HG03457 (cell line): ENCODE data around the gene DENND1C.
A peak's percentile ranks its signal among the peaks of the same experiment; 100 is the strongest.

Experiments used
- ATAC-seq: cut with Tn5 transposase; IDR thresholded peaks from one replicate; pipeline ENCODE4 v1.9.1; 2021; ENCODE audit warnings: moderate number of reproducible peaks; ENCODE audit not compliant: unreplicated experiment

Gene DENND1C, protein sequence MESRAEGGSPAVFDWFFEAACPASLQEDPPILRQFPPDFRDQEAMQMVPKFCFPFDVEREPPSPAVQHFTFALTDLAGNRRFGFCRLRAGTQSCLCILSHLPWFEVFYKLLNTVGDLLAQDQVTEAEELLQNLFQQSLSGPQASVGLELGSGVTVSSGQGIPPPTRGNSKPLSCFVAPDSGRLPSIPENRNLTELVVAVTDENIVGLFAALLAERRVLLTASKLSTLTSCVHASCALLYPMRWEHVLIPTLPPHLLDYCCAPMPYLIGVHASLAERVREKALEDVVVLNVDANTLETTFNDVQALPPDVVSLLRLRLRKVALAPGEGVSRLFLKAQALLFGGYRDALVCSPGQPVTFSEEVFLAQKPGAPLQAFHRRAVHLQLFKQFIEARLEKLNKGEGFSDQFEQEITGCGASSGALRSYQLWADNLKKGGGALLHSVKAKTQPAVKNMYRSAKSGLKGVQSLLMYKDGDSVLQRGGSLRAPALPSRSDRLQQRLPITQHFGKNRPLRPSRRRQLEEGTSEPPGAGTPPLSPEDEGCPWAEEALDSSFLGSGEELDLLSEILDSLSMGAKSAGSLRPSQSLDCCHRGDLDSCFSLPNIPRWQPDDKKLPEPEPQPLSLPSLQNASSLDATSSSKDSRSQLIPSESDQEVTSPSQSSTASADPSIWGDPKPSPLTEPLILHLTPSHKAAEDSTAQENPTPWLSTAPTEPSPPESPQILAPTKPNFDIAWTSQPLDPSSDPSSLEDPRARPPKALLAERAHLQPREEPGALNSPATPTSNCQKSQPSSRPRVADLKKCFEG

GRCh38 chr19:6481541-6482342 is at the start of gene DENND1C:
Gene DENND1C, minus strand, starts transcription at chr19:6481787. Its CDS starts 92 bp downstream, at chr19:6481695.
- ATAC-seq: peak; percentile 49

DNA sequence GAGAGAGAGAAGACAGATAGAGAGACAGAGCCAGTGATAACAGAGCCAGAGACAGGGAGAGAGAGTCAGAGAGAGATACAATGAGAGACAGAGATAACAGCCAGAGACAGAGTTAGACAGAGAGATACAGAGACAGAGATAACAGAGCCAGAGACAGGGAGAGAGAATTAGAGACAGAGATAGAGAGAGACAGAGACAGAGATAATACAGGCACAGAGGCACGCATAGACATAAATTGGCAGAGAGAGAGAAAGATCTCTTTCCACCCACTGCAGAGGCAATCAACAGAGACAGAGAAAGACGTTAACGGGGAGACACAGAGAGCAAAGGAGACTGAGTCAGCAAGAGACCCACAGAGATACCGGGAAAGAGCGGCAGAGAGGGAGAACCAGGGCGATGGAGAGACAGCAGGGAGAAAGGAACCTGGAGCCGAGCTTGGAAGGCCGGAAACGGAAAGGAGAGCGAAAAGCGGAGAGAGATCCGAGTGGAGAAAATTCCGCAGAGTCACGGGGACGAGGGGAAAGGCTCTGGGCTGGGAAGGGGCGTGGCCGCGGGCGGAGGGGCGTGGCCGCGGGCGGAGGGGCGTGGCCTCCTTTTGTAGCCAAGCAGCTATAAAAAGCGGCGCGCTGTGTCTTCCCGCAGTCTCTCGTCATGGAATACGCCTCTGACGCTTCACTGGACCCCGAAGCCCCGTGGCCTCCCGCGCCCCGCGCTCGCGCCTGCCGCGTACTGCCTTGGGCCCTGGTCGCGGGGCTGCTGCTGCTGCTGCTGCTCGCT is 49.0 kb upstream of the DENND1C start, which contains the start of gene TNFSF9:
TNFSF9 (plus strand) TSS at position 641 of the 777 bp plus-strand sequence; CDS start at position 652, 11 bp downstream.
- no peak for ATAC-seq

GRCh38 chr19:6529937-6530385 is 48.4 kb upstream of the DENND1C start:
- no peak for ATAC-seq

DNA sequence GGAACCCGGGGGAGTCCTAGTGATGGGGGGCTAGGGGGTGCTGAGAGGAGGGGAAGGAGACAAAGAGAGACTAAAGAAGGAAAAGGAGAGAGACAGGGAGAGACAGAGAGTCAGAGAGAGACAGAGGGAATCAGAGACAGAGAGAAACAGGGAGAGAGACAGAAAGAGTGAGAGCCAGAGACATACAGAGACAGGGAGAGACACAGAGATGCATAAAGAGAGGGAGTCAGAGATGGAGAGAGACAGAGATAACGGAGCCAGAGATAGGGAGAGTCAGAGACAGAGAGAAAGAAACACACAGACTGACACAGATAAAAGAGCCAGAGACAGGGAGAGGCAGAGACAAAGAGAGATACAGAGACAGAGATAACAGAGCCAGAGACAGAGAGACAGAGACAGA is 47.8 kb upstream of the DENND1C start:
- no peak for ATAC-seq

GRCh38 chr19:6528544-6529121 is 47.0 kb upstream of the DENND1C start:
- ATAC-seq: no peak

- ATAC-seq: peak; percentile 37
These were observed 46.4 kb upstream of the DENND1C start for GRCh38 chr19:6527893-6528543.

GRCh38 chr19:6524311-6524710 is 42.7 kb upstream of the DENND1C start:
- ATAC-seq: no peak

GRCh38 chr19:6522712-6523111 is 41.1 kb upstream of the DENND1C start:
- ATAC-seq: no peak

- ATAC-seq: peak; percentile 37
These were observed 40.4 kb upstream of the DENND1C start for GRCh38 chr19:6521718-6522646.

DNA sequence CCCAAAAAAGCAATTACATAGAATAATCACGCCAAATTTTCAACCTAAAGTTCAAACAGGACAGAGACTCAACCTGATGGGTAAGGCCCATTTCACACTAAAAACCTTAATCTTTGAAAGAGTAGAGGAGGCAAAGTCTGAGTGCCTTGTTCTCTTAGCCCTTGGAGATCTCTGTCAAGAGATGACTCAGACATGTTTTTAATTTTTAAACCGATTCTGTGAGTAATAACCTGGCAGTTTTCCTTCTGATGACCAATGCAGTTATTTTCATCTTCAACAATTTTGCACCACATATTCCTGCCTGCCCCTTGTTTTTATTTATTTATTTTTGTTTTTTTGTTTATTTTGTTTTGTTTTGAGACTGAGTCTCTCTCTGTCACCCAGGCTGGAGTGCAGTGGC is 37.7 kb upstream of the DENND1C start:
- ATAC-seq: no peak

DNA sequence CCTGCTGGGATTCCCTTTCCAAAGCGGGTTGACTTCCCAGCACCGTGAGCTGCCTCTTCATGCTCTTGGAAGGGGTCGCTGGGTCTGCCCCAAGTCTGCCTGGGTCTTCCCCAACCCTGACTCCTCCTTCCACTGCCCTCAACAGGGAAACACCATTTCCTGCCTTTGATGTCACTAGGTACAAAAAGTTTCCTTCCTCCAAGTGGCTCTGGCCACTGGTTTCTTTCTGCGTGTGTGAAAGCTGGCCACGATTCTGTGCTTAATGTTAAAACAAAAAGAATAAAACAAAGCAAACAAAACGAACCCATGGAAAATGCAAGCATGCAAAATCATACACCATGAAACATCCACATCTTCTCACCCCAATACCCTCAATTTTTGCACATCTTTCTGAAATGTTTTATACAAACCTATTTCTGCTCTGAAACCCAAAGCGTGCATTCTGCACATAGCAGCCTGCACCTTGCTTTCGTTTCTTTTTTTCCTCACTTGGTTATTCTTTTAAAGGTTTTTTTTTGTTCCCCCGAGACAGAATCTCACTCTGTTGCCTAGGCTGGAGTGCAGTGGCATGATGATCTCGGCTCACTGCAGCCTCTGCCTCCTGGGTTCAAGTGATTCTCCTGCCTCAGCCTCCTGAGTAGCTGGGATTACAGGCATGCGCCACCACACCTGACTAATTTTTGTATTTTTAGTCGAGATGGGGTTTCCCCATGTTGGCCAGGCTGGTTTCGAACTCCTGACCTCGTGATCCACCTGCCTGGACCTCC is 36.7 kb upstream of the DENND1C start:
- no peak for ATAC-seq

DNA sequence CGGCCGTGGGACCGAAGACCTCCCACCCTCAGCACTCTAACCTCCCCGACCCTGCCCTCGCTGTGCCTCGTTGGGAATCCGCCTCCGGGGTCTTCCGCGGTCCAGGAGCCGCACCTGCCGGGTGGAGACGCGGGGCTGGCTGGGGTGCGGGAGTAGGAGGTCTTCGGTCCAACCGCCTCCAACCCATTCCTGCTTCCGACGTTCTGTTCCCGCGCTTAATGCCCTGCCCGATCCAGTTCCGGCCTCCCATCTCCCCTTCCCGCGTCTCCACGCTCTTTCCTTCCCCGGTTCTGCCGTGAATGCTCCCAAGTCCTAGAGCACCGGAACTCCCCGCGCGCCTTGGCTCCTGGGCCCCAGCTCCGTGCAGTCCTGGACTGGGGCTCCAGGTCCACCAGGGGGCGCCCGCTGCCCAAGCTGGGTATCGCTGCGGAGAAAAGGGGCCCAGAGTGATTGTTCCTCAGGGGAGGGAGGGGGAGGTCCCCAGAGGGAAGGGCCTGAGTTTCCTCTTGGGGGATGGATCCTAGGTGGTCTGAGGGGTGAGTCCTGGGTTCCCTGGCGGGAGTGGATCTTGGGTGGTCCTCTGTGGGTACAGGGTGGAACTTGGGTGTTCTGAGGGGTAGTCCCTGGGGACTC is 35.2 kb upstream of the DENND1C start:
- ATAC-seq: peak; percentile 38

GRCh38 chr19:6516018-6516658 is 34.6 kb upstream of the DENND1C start:
- ATAC-seq: no peak

DNA sequence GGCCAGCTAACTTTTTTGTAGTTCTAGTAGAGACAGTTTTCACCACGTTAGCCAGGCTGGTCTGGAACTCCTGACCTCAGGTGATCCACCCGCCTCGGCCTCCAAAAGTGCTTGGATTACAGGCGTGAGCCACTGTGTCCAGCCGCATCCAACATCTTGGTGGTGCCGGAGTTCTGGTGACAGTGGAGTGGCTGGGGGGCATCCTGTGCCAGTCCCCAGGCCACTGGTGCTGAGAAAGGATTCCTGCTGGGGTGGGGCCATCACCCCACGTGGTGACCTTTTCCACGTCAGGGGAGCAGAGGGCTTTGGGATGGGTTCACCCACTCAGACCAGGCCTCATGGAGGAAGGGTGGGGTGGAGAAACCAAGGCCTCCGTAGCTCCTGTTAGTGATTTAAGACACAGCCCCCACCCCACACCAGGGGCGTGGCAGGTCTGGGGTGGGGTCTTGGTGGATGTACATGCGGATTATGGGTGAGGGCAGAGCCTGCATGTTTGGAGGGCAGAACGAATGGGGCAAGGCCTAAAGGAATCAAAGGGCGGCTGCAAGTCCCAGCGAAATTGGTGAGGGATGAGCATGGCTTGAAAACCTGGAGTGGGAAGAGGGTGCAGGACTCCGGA is 33.4 kb upstream of the DENND1C start:
- ATAC-seq: no peak

DNA sequence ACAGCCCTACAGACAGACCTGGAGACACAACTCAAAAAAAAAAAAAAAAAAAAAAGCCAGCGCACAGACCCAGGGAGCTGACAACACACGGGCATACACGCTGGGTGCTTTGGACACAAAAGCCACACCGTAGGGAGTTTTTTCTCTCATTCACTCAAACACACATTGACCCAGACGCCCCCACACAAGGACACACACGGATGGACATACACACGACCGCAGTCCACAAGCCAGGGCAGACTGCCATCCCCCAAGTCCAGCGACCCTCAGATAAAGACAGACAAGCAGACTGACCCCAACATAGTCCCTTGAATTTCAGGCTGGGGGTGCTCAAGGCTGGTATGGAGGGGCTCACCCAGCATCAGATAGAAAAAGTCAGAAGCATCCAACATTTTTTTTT is 32.5 kb upstream of the DENND1C start:
- no peak for ATAC-seq

- ATAC-seq: no peak
These were observed 29.0 kb upstream of the DENND1C start for GRCh38 chr19:6510618-6511017.
